ENCODE results near the gene PAK5. TPM values are rescaled to one million over a fixed set of nuclear protein-coding genes. Genes with fewer than 3 reads are reported as not detected.

PAK5 gene
- total RNA-seq, 6 experiments from 2014 or later, result not detected

DNA sequence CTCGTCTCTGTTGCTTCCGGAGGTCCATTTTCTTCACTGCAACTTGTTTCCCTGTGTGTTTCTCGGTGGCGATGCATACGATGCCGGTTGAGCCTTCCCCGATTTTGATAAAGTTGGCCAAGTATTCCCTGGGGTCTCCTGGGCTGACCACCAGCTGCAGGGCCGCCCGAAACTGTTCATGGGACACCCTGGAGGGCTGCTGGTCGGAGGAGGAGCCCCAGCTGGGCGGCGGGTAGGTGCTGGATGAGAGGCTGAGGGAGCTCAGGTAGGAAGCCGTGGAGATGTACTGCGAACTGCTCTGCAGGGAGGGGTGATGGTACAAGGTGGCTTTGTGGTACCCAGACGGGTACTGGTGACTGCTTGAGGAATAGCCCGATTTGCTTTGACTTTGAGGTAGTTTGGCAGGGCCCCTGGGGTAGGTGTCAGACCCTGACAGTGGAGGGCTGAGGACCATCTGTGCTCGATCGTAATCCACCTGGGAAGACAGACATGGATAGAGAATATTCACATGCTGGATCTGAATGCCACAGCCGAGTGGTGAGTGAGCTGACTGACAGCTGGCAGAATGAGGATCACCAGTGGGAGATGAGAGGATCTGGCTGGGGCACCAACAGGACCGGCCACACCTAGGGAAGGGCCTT is 272.8 kb downstream of the PAK5 start:
- H3K4me1 Mint-ChIP-seq (ENCODE audit: low read depth), result no peaks in the 10 kb centered on the region
- no peak for DNase-seq
- peaks cover 8% of the 10 kb centered on the region for H3K27me3 Mint-ChIP-seq (ENCODE audit: insufficient read depth)
- H3K36me3 Mint-ChIP-seq (ENCODE audit: low read depth), result no peaks in the 10 kb centered on the region
- H3K4me3 Mint-ChIP-seq, result no peak overlapping the region
- H3K27ac Mint-ChIP-seq, result no peak overlapping the region
- TF ChIP-seq, protein P1, sequence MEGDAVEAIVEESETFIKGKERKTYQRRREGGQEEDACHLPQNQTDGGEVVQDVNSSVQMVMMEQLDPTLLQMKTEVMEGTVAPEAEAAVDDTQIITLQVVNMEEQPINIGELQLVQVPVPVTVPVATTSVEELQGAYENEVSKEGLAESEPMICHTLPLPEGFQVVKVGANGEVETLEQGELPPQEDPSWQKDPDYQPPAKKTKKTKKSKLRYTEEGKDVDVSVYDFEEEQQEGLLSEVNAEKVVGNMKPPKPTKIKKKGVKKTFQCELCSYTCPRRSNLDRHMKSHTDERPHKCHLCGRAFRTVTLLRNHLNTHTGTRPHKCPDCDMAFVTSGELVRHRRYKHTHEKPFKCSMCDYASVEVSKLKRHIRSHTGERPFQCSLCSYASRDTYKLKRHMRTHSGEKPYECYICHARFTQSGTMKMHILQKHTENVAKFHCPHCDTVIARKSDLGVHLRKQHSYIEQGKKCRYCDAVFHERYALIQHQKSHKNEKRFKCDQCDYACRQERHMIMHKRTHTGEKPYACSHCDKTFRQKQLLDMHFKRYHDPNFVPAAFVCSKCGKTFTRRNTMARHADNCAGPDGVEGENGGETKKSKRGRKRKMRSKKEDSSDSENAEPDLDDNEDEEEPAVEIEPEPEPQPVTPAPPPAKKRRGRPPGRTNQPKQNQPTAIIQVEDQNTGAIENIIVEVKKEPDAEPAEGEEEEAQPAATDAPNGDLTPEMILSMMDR (IDR thresholded peaks at IDR 0.05), result no peak
- no peaks in the 10 kb centered on the region for H3K9me3 Mint-ChIP-seq

DNA sequence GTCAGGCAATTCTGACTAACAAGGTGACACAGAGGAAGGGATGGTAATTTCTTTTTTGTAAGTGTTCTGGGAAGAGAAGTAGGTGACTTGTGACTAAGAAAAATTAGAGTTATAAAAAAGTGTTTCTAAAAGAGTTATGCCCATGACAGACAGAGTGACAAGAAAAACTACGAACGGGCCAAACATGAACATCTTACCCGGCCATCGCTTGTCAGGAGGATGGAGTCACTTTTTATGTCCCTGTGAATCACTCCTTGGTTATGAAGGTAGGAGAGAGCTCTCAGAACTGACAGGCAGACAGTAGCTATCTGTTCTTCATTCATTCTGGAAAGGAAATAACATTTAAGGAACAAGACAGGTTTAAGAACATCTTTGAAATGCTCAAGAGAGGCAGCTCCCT is 281.5 kb downstream of the PAK5 start:
- Mint-ChIP-seq H3K4me3 (no peak overlapping the region), H3K9me3 (no peaks in the 10 kb centered on the region), H3K4me1 (ENCODE audit: low read depth) (no peaks in the 10 kb centered on the region), H3K27me3 (ENCODE audit: insufficient read depth) (peaks cover 2% of the 10 kb centered on the region; the same call in 1 of the 2 replicates), H3K36me3 (ENCODE audit: low read depth) (no peaks in the 10 kb centered on the region), H3K27ac (no peak overlapping the region)
- TF ChIP-seq, protein P1 (IDR thresholded peaks at IDR 0.05), result no peak
- no peak for DNase-seq

DNA sequence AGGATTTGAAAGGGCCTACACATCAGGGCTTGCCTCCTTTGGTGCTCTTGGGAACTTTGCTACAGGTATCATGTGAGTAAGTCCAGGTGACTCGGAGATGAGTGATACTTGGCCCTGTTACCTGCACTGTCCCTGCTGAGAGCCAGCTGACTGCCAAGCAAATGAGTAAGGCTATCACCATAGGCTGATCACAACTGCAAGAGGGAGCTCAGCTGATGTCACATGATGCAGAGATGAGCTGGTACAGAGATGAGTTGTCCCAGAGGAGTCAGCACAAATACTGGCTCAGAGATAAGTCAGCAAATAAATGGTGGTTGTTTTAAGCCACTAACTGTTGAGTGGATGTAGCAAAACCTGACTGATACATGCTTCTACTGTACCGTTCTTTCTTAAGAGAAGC is 283.1 kb downstream of the PAK5 start:
- Mint-ChIP-seq H3K36me3 (ENCODE audit: low read depth) (no peaks in the 10 kb centered on the region), H3K27me3 (ENCODE audit: insufficient read depth) (peaks cover 2% of the 10 kb centered on the region; the same call in 1 of the 2 replicates), H3K4me3 (no peak overlapping the region), H3K27ac (no peak overlapping the region), H3K9me3 (no peaks in the 10 kb centered on the region), H3K4me1 (ENCODE audit: low read depth) (no peaks in the 10 kb centered on the region)
- TF ChIP-seq, protein P1 (IDR thresholded peaks at IDR 0.05), result no peak
- peak; percentile 26 for DNase-seq

DNA sequence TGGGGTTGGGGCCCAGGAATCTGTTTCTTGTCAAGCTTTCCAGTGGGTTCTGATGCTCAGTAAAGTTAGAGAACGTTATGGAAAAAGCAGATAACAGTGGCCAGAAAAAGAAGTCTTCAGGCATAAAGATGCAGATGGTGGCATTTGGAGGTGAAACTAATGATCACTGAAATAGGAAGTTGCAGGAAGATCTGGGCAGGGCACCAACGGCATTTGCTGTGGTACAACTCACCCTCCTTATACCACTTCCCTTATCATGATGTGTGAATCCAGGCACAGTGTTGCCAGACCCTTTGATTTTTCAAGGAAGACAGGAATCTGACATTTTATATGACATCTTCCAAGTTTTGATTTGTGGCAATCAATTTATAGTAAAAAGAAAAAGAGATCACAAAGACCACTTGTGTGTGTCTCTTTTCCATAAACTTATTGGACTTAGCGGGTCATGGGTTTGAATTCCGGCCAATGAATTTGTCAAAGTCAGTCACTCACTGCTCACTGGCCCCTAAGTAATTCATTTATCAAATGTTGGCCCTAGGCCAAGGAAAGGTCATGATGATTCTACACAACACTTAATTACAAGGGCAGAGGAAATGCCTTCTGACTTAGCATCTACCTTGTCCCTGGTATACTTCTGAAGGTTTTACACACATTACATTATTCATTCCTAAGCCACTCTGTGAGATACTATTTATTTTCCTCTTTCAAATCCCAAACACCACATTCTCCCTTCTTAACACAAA is 286.9 kb downstream of the PAK5 start:
- no peaks in the 10 kb centered on the region for H3K9me3 Mint-ChIP-seq
- H3K27me3 Mint-ChIP-seq (ENCODE audit: insufficient read depth), result peaks cover 4% of the 10 kb centered on the region; the same call in 1 of the 2 replicates
- TF ChIP-seq, protein P1 (IDR thresholded peaks at IDR 0.05), result no peak
- no peak overlapping the region for H3K27ac Mint-ChIP-seq
- H3K4me3 Mint-ChIP-seq, result no peak overlapping the region
- H3K36me3 Mint-ChIP-seq (ENCODE audit: low read depth), result no peaks in the 10 kb centered on the region
- H3K4me1 Mint-ChIP-seq (ENCODE audit: low read depth), result no peaks in the 10 kb centered on the region
- no peak for DNase-seq

DNA sequence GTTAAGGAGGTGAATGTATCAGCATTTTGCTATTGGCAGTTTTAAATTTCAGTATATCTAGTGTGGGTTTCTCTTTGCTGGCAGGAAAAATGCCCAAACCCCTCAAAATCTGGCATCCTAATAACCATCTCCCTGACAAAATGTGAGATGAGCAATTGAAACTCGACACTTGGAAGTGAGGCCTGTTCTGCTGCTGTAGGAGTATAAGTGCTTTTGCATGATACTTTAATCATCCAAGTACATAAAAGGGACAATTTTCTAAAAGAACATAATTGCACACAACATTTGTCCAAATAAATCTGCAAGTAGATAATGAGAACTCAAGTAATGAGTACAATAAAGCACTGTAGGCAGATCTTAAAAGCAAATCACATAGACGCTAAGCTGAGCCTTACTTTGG is 288.0 kb downstream of the PAK5 start:
- TF ChIP-seq, protein P1 (IDR thresholded peaks at IDR 0.05), result no peak
- no peak overlapping the region for H3K27ac Mint-ChIP-seq
- H3K4me1 Mint-ChIP-seq (ENCODE audit: low read depth), result no peaks in the 10 kb centered on the region
- H3K36me3 Mint-ChIP-seq (ENCODE audit: low read depth), result no peaks in the 10 kb centered on the region
- no peak overlapping the region for H3K4me3 Mint-ChIP-seq
- H3K27me3 Mint-ChIP-seq (ENCODE audit: insufficient read depth), result peaks cover 6% of the 10 kb centered on the region; the same call in 1 of the 2 replicates
- no peak for DNase-seq
- no peaks in the 10 kb centered on the region for H3K9me3 Mint-ChIP-seq

Measured in HFFc6 (cell line).